Lower leg skin (tissue), 3 donors: ENCODE data around the gene NTNG1.

ENCODE experiments used
- POLR2A ChIP-seq, 2 donors: fragments of 450-650 bp; IDR thresholded peaks; one replicate each; pipeline ENCODE4 v1.6.1; 2016 to 2017; ENCODE audit warnings: antibody characterized with exemption in 2 of 2, mild to moderate bottlenecking in 1 of 2, moderate library complexity in 1 of 2
- TF ChIP-seq, protein P1 (sequence below), 3 donors: fragments of 450-650 bp; IDR thresholded peaks; one replicate each; pipeline ENCODE4 v1.5.1; 2016; ENCODE audit warnings: antibody characterized with exemption in 3 of 3, mild to moderate bottlenecking in 3 of 3, moderate library complexity in 2 of 3

GRCh38 chr1:107443860-107444259 is 303.0 kb downstream of the NTNG1 start:
- TF ChIP-seq, protein P1, sequence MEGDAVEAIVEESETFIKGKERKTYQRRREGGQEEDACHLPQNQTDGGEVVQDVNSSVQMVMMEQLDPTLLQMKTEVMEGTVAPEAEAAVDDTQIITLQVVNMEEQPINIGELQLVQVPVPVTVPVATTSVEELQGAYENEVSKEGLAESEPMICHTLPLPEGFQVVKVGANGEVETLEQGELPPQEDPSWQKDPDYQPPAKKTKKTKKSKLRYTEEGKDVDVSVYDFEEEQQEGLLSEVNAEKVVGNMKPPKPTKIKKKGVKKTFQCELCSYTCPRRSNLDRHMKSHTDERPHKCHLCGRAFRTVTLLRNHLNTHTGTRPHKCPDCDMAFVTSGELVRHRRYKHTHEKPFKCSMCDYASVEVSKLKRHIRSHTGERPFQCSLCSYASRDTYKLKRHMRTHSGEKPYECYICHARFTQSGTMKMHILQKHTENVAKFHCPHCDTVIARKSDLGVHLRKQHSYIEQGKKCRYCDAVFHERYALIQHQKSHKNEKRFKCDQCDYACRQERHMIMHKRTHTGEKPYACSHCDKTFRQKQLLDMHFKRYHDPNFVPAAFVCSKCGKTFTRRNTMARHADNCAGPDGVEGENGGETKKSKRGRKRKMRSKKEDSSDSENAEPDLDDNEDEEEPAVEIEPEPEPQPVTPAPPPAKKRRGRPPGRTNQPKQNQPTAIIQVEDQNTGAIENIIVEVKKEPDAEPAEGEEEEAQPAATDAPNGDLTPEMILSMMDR (IDR thresholded peaks at IDR 0.05) = no peak
- TF ChIP-seq POLR2A (IDR thresholded peaks at IDR 0.05) = no peak
